K562 (cell line): ENCODE measurements around the gene MRAS.

Experiments
- HMG20B ChIP-seq: fragments of 250-450 bp; sonication (Bioruptor Pico); IDR thresholded peaks from 2 replicates; pipeline ENCODE4 v1.5.0; 2021; ENCODE audit warnings: mild to moderate bottlenecking
- HNRNPLL ChIP-seq: fragments of 200-400 bp; formaldehyde crosslinking; IDR thresholded peaks from 2 replicates; pipeline ENCODE4 v1.6.1; 2017; ENCODE audit warnings: low read length, low read depth, mild to moderate bottlenecking; ENCODE audit not compliant: poor library complexity, severe bottlenecking
- POLR2AphosphoS5 ChIP-seq: IDR thresholded peaks from 2 replicates; pipeline ENCODE4 v1.6.1; 2011; ENCODE audit warnings: mild to moderate bottlenecking, low read depth, low read length, moderate library complexity; ENCODE audit not compliant: control insufficient read depth, insufficient read depth
- SLC30A9 ChIP-seq: fragments of 250-450 bp; sonication (Bioruptor Pico); IDR thresholded peaks from 2 replicates; pipeline ENCODE4 v1.8.0; 2022; ENCODE audit warnings: mild to moderate bottlenecking, moderate library complexity
- SNRNP70 ChIP-seq: fragments of 200-400 bp; formaldehyde crosslinking; optimal IDR thresholded peaks from 2 replicates; pipeline ENCODE3; 2017; ENCODE audit warnings: low read depth, low read length
- ZBED1 ChIP-seq: IDR thresholded peaks from 2 replicates; pipeline ENCODE4 v1.6.1; 2014
- ZNF354B ChIP-seq: fragments of 250-450 bp; sonication (Bioruptor Pico); IDR thresholded peaks from 2 replicates; pipeline ENCODE4 v1.4.0; 2020
- ZNF785 ChIP-seq: fragments of 250-450 bp; sonication (Bioruptor Pico); IDR thresholded peaks from 2 replicates; pipeline ENCODE4 v1.4.0; 2020; ENCODE audit warnings: mild to moderate bottlenecking
- TF ChIP-seq, protein P1 (sequence below), 2 experiments: IDR thresholded peaks in 1 of 2; conservative IDR thresholded peaks in 1 of 2; 2 replicates each; pipeline ENCODE4 v1.6.1; 2016; ENCODE audit warnings: low read depth in 2 of 2, mild to moderate bottlenecking in 1 of 2, missing compliant biosample characterization in 1 of 2, missing genetic modification characterization in 1 of 2, moderate library complexity in 1 of 2
- TF ChIP-seq, protein P2 (sequence below): fragments of 450-650 bp; IDR thresholded peaks from 2 replicates; pipeline ENCODE4 v1.6.1; 2018; ENCODE audit warnings: mild to moderate bottlenecking, low read depth; ENCODE audit not compliant: partially characterized antibody

DNA sequence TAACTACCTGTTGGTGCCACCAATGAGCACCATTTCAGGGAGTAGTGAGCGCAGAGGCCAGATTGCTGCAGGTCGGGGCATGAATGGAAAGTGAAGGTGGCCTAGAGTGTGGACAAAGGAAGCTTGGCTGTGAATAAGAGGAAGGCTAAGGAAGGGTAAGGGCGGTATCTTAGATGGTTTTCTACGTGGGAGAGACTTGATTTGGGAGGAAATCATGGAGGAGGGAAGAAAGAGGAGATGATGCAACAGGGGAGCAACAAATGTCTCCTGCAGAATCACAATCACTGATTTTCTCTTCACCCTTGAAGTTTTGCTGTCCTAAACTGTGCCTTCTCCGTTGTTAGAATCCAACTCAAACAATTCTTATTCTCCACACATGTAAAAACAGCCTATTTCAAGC lies 40.5 kb upstream of the MRAS start:
- TF ChIP-seq, protein P1, sequence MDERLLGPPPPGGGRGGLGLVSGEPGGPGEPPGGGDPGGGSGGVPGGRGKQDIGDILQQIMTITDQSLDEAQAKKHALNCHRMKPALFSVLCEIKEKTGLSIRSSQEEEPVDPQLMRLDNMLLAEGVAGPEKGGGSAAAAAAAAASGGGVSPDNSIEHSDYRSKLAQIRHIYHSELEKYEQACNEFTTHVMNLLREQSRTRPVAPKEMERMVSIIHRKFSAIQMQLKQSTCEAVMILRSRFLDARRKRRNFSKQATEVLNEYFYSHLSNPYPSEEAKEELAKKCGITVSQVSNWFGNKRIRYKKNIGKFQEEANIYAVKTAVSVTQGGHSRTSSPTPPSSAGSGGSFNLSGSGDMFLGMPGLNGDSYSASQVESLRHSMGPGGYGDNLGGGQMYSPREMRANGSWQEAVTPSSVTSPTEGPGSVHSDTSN (CRISPR knock-in tag; IDR thresholded peaks at IDR 0.05; ENCODE audit: low read depth), result no peak
- TF ChIP-seq, protein P1 (tag; conservative IDR thresholded peaks at IDR 0.05; ENCODE audit: low read depth), result no peak
- TF ChIP-seq SNRNP70 (no peak), HNRNPLL (no peak), POLR2AphosphoS5 (no peak), ZNF785 (CRISPR knock-in tag) (no peak), ZNF354B (CRISPR knock-in tag) (no peak), SLC30A9 (CRISPR knock-in tag) (no peak), HMG20B (CRISPR knock-in tag) (no peak), ZBED1 (no peak)
- TF ChIP-seq, protein P2, sequence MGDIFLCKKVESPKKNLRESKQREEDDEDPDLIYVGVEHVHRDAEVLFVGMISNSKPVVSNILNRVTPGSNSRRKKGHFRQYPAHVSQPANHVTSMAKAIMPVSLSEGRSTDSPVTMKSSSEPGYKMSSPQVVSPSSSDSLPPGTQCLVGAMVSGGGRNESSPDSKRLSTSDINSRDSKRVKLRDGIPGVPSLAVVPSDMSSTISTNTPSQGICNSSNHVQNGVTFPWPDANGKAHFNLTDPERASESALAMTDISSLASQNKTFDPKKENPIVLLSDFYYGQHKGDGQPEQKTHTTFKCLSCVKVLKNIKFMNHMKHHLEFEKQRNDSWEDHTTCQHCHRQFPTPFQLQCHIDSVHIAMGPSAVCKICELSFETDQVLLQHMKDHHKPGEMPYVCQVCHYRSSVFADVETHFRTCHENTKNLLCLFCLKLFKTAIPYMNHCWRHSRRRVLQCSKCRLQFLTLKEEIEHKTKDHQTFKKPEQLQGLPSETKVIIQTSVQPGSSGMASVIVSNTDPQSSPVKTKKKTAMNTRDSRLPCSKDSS, result no peak
